Measurements from ENCODE around the gene ERC1.
"Not testable (repeated sequence)": the region's sequence is repeated elsewhere in the genome, so short reads cannot be mapped to it uniquely, and the experiment has no call there.

The ERC1 gene

DNA sequence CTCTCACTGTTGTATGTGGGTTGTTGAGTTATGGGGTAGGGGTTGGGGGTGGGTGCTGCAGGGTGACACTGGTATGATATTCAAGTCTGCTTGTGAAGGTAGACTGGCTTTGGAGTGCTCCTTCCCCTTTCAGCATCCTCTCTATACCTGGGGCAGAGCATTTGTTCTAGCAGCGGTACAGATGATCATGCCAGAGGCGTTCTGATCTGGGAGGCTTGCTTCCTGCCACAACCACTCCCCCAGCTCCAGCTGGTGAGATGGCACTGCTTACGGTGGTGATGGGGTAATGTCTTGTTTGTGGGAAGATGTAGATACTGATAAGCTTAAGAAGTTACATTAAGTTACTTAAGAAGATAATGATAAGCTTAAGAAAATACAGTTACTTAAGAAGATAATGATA is 131.8 kb downstream of the ERC1 start:
- peak in 1 of 3 experiments; percentile 0 for DNase-seq (ENCODE audit: low read depth in 3 of 3)

DNA sequence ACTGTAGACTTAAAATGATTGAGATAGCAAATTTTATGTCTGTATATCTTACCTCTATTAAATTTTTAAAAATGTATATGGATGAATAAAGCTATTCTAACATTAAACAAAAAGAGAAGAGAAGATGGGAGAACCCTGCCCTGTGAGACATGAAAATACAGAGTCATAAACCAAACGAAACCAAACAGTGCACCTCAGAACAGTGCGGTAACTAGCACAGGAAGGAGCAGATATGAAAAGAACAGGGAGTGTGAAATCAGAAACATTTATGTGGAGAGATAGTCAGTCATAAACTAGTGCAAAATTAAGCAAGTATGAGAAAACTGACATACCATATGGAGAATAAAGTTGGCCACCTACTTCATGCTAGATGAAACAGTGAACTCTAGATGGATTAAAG is 135.1 kb downstream of the ERC1 start:
- no peak for DNase-seq (ENCODE audit: low read depth in 3 of 3)

DNA sequence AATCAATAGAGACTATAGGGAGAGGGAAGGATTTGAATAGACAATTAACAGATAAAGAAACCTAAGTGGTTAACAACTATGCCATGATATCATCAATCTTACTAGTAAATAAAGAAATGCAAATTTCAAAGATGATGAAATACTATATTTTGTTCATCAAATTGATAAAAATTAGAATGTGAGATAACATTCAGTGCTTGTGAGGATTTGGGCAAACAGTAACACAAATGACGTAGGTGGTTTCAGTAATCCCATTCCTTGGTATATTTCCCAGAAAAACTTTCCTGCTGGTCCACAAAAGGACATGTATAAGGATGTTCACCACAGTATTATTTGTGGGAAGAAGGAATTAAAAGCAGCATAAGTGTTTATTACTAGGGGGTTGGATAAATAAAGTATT is 136.0 kb downstream of the ERC1 start:
- DNase-seq (ENCODE audit: low read depth in 3 of 3): no peak

DNA sequence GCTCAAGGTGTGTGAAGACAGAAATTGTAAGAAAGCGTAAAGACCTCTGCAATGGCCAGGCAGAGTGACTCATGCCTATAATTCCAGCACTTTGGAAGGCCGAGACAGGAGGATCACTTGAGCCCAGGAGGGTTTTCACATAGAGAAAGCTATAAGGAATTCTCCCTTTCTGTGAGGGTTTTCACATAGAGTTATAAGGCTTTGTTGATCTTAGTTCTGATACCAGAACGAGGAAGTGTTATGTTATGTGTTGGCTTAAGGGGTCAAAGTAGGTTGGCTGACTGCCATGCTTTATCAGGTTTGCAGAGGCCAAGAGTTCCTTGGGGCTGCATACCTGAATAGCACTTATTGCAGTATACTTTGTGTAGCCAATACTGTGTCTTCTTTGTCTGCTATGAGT is 139.1 kb downstream of the ERC1 start:
- no peak for DNase-seq (ENCODE audit: low read depth in 3 of 3)

DNA sequence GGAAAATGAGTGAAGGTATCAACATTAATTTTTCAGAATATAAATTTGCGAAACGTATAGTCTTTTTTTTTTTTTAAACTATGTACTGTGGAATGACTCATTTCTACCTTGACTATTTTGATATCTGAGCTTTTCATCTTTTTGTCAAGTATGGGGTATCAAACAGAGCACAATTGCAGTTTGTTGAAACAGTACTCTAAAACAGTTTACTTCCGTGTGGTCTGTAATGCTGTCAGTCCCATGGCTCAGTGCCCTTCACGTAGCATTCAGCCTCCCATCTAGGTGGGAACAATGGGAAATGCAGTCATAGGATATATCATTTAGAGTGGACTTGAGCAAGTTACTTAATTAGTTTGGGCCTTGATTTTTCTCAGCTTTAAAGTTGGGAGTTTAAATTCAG is 139.5 kb downstream of the ERC1 start:
- DNase-seq (ENCODE audit: low read depth in 3 of 3): no peak

DNA sequence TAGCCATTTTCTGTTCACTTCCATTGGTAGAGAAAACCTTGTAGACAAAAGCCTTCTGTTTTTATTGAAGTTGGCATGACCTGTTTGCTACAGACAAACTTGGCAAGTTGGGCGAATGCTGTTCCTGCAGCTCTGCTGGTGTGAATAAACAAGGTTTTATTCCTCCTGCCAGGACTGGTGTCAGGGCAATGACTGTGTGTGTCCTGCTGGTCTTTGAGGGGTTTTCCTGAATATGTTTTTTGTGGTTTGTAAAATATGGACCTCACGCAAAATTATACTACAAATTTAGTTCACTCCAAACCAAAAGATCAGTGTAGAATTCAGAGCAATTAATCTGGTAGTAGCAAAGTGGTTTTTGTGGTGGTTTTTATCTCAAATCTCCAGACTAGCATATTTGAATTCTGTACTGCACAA is 140.8 kb downstream of the ERC1 start:
- DNase-seq (ENCODE audit: low read depth in 3 of 3): no peak

DNA sequence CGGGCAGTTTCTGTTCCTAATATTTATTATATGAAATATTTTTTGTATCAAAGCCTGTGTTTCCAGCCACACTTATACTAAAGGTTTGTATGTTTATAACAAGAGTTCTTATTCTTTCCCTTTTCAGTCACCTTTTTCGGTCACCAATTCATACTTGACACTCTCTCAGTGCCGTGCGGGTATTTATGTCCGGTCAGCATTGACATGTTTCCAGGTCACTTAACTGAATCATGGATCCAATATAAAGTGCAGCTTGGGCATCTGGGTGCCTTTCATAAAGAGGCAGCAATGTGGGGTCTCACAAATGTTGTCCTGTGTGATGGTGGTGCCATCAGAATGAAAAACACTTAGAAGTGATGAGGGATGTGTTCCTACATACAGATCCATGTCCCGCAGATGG is 141.3 kb downstream of the ERC1 start:
- DNase-seq (ENCODE audit: low read depth in 3 of 3): no peak

DNA sequence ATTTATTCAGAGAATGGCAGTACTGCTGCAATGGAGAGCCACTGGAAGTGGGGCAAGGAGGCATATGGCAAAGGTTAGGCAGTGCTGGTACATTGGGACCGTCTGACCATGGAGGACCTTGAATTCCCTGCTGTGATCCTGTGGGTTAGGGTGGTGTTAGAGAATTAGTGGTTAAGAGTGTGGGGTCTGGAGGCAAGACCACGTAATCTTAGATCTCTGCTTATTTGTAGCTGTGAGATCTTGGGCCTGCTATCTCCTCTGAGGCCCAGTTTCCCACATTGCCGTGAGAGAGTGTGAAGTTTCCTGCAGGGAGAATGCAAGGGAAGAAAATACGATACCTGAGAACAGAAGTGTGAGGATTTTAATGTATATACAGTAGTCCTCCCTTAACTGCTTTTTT is 147.7 kb downstream of the ERC1 start:
- DNase-seq (ENCODE audit: low read depth in 3 of 3): no peak

DNA sequence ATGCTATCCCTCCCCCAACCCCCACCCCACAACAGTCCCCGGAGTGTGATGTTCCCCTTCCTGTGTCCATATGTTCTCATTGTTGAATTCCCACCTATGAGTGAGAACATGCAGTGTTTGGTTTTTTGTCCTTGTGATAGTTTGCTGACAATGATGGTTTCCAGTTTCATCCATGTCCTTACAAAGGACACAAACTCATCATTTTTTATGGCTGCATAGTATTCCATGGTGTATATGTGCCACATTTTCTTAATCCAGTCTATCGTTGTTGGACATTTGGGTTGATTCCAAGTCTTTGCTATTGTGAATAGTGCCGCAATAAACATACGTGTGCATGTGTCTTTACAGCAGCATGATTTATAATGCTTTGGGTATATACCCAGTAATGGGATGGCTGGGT is 155.7 kb downstream of the ERC1 start:
- not testable (repeated sequence) for DNase-seq (ENCODE audit: low read depth in 3 of 3)

DNA sequence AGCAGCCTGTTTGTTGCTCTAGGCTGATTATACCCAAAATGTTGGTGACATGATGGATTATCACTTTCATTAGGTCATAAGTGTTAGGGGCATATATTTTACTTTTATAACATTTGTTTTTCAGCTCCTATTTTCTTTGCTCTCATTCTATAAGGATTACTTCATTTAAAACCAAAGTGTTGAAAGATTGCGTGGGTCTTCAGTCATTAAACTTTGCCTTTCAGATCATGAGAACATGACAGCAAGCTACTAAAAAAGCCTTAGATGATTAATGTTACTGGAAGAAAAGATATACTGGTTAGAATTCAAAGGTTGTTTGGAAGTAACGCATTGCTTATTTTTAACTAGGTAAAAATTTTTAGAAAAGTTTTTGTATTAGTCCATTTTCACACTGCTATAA is 156.8 kb downstream of the ERC1 start:
- no peak for DNase-seq (ENCODE audit: low read depth in 3 of 3)

DNA sequence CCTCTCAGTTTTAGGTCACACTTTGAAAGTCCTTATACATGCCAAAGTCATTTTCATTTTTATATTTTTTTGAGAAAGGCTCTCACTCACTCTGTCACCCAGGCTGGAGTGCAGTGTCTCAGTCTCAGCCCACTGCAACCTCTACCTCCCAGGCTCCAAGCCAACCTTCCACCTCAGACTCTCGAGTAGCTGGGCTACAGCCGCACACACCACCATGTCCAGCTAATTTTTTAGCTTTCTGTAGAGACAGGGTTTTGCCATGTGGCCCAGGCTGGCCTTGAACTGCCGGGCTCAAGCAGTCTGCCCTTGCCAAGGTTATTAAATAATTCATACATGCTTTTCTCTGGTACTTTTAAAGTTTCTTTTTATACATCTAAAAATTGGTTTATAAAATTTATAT is 166.0 kb downstream of the ERC1 start:
- no peak for DNase-seq (ENCODE audit: low read depth in 3 of 3)

DNA sequence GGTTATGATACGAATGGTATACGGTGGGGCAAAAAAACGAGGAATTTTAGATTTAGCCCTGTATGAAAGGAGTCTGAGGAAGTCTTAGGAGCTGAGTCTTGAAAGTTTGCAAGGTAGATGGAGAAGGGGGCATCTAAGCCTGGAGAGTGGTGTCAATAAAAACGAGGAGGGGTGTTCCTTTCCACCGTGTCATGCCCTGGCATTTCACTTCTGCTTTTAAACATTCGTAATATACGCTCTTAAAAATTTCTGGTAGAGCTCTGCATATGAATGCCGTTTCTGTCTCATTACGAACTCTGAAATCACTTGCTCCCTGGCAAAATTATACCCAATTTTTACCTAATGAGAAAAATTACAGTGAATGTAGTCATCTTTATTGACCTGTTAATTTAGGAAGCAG is 170.2 kb downstream of the ERC1 start:
- no peak for DNase-seq (ENCODE audit: low read depth in 3 of 3)

DNA sequence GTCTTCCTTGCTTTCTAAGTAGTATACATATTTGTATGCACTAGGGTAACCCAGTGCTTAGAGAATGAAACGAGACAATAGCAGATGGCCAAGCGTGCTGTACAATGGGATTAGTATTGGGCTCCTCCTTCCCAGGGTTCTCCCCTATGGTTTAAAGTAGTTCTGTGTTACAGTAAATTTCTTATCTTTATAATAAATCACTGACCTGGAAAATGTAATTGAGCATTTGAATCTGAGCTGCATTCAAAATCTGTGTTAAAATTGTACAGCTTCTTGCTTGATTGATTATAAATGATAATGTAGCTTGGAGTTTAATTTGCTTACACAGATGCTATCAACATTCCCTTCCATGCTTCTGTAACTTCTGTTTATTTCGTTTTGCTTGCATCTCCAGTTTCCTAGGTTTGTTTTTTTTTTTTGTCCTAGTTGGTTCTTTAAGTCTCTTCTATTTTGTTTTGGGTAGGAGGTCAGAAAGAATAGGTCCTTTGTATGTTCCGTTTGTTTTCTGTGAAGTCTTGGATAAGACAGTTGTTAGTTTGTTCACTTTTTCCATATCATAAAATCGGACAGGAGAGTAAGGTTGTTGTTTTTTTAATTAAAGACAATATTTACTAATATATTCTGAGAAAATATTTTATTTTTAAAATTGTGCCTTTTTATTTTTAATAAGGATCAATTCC is 171.2 kb downstream of the ERC1 start:
- DNase-seq (ENCODE audit: low read depth in 3 of 3): no peak

DNA sequence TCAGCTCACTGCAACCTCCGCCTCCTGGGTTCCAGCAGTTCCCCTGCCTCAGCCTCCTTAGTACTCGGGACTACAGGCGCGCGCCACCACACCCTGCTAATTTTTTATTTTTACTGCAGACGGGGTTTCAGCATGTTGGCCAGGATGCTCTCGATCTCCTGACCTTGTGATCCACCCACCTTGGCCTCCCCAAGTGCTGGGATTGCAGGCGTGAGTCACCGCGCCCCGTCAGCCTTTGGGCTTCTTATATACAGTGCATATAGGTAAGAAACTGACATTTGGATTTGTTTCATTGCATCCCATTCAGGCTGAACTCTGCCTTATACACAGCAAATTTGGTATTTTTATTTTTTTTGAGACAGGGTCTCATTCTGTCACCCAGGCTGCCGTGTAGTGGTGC is 176.8 kb downstream of the ERC1 start:
- no peak for DNase-seq (ENCODE audit: low read depth in 3 of 3)

DNA sequence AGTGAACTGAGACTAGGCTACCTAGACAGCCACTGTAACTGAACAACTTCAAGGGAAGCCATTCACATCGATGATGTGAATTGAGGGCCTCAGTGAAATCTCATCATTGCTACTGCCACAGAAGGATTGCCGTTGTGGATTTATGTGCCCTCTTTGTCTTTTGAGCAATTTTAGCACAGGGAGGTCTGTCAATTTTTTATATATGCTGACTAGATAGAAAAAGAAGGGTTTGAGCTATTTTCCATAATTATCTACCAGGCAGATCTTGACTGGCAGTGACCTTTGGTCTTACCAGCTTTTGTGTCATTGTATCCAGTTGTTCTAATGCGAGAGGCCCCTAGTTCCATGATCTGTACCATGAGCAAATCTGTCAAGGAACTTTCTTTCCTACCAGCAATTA is 179.4 kb downstream of the ERC1 start:
- no peak for DNase-seq (ENCODE audit: low read depth in 3 of 3)

DNA sequence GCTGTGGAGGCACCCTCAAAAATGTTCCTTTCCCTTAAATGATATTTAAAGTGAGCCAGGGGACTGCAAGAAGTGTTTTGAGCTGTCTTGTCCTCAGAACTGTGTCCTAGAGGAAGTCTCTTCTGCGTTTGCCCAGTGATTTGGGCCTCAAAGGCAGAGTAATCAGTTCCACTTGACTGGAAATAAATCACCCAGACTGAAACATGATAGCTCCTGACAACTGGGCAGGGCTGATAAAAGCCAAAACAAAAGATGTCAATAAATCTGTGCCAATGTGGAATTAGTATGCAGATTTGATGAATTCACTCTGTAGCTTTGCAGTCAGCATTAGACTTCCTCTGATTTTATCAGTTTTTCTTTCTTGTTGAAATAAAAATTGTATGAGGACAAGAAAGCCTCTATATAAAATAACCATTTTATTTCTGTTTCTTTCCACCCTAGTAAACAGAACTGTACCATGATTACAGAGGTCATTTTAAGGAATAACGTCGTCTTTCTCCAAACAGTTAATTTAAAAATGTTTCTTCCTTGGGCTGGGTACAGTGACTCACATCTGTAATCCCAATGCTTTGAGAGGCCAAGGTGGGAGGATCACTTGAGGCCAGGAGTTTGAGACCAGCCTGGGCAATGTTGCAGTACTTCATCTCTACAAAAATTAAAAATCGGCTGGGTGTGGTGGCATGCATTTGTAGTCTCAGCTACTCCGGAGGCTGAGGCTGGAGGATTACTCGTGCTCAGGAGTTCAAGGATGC is 180.8 kb downstream of the ERC1 start:
- DNase-seq (ENCODE audit: low read depth in 3 of 3): no peak

DNA sequence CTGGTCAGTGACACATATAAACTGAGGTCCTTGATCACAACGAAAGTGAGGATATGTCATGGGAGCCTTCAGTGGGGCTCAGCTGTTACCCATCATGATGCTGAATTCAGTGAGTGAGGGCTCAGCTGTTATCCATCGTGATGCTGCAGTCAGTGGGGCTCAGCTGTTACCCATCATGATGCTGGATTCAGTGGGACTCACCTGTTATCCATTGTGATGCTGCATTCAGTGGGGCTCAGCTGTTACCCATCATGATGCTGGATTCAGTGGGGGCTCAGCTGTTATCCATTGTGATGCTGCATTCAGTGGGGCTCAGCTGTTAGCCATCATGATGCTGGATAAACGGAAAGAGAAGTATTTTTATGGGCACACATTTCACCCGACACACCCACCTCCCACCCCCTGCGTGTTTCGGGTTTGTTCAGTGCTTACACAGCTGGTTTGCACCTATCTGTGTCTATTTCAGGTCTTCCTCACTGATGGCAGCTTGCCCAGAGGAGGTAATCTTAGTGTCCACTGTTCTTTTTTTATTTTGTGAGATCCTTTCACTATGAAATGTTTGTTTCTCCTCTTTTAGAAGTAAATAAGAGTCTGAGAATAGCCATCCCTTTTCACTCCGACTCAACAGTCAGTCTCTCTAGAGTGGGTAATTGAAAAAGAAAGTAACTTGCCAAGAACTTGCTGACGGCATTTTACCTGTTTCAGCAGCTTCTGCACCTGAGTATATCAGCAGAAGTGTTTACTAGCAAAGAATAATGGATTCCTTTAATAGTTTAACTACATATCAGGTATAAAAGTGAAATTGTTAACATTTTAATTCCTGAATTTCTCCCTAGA is 183.0 kb downstream of the ERC1 start:
- no peak for DNase-seq (ENCODE audit: low read depth in 3 of 3)

DNA sequence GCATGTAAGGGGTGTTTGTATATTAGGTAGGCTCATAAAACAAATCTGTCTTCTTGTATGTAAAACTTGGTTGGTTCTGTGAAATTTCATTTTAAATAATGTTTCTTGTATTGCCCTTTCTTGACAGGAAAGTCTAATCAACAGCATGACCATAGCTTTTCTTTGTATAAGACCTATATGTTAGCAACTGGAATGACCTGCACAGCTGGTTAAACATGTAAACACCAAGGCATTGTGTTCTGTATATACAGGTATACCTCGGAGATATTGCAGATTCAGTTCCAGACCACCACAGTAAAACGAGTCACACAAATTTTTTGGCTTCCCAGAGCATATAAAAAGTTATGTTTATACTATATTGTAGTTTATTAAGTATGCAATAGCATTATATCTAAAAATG is 183.6 kb downstream of the ERC1 start:
- no peak for DNase-seq (ENCODE audit: low read depth in 3 of 3)

DNA sequence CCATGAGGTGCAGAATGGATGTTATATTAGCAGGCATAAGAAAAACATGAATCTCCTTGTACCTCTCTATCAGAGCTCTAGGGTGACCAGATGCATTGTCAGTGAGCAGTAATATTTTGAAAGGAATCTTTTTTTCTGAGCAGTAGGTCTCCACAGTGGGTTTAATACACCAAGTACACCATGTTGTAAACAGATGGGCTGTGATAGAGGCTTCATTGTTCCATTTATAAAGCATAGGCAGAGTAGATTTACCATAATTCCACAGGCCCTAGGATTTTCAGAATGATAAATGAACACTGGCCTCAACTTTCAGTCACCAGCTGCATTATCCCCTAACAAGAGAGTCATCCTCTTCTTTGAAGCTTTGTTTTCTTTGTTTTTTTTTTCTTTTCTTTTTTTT is 185.2 kb downstream of the ERC1 start:
- DNase-seq (ENCODE audit: low read depth in 3 of 3): no peak

DNA sequence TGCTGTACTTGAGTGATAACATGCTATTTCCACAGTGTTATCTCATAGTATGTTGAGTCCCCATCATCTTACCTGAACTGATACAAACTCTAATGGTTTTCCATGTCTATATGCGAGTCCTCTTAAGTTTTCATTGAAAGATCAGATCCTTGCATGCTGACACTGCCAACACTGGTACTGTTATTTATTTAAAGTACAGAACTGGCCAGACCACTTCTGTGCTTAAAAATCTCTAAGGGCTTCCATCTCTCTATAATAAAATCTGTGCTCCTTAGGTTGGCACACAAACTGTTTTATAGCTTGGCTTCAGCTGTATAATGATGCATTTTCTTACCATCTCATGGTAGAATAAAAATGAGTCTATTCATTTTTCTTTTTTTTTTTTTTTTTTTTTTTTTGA is 188.1 kb downstream of the ERC1 start:
- no peak for DNase-seq (ENCODE audit: low read depth in 3 of 3)

DNA sequence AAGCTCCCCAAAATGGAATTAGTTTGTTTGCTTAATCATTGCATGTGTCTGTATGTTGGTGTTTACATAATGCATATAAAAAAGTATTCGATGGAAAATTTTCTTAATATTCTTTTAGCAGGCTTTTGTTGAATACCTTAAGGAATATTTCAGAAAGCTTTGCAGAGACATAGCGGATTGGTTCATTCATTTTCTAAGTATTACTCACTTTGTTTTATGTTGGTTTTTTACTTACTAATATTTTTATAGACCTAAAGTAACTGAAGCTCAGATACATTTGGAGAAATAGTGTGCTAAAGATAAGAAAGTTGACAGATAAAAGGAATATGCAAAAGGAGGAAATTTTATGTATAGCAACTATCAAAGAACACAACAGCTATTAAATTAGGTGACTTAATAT is 191.0 kb downstream of the ERC1 start:
- no peak for DNase-seq (ENCODE audit: low read depth in 3 of 3)

DNA sequence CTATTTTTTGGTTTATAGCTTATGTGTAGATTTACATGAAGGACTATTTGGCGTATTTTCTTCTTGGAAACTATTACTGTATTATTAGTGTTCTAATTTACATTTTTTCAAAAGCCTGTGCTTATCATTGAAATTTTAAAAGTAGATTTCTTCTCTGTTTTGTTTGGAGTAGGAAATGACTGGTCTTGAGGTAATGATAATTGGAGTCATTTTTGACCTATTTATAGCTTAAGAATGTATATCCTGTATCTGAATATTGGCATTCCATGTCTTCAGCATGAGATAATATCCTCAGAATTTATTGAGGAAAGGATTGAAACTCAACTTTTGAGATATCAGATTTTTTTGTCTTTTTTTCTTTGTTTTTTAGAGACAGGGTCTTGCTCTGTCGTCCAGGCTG is 193.4 kb downstream of the ERC1 start:
- DNase-seq (ENCODE audit: low read depth in 3 of 3): no peak
